ENCODE results near the gene G0S2.

G0S2 gene, protein sequence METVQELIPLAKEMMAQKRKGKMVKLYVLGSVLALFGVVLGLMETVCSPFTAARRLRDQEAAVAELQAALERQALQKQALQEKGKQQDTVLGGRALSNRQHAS

DNA sequence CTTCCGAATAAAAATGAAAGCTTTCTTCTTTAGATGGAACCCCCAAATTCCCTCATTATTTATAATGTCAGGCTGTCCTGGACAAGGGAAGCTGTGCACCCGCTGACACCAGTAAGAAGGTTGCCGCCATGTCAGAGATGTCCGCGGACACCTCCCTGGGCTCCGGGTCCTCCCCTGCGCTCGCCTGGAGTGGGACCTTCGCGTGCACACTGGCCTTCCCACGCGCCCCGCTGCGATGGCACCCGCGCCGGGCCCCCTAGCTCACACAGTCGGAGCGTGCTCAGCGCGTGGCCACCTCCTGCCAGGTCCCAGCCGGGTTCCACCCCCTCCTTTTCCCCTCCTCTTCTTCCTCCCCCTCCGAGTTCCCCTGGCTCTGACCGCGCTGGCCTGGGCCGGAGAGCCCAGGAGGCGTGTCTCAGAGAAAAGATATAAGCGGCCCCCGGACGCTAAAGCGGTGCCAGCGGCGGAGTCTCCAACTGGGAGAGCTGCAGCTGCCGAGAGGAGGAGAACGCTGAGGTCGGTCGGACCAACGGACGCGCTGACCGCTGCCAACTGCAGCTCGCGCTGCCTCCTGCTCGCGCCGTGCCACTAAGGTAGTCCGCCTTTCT is at the start of gene G0S2:
G0S2 (plus strand) TSS at position 456 of the 608 bp plus-strand sequence. CDS start 273 bp downstream, outside the sequence.
- Histone ChIP-seq H3K4me2 (ENCODE audit: low read length) (no peak within 1 kb of the TSS), H3K27me3 (ENCODE audit: control insufficient read depth, low read length) (peaks cover 6% of the 10 kb centered on the region; the same call in 1 of the 2 replicates), H3K36me3 (ENCODE audit: control insufficient read depth, low read length) (no peaks in the 10 kb centered on the region), H3K27ac (ENCODE audit: low read depth, low read length) (no peak within 1 kb of the TSS), H4K20me1 (ENCODE audit: control insufficient read depth, insufficient read depth, low read depth, low read length) (no peaks in the 10 kb centered on the region), H3K9me2 (replicated peaks; ENCODE audit: control insufficient read depth, low read length) (no peaks in the 10 kb centered on the region), H3K4me3 (ENCODE audit: low read length) (no peak within 1 kb of the TSS), H3K79me2 (ENCODE audit: control insufficient read depth, low read length) (no peaks in the 10 kb centered on the region), H3F3A (ENCODE audit: control insufficient read depth, insufficient read depth) (no peaks in the 10 kb centered on the region), H3K4me1 (ENCODE audit: control insufficient read depth, low read length) (no peaks in the 10 kb centered on the region), H3K9me3 (ENCODE audit: control insufficient read depth, insufficient read depth, low read length) (no peaks in the 10 kb centered on the region)
- TF ChIP-seq, protein P1, sequence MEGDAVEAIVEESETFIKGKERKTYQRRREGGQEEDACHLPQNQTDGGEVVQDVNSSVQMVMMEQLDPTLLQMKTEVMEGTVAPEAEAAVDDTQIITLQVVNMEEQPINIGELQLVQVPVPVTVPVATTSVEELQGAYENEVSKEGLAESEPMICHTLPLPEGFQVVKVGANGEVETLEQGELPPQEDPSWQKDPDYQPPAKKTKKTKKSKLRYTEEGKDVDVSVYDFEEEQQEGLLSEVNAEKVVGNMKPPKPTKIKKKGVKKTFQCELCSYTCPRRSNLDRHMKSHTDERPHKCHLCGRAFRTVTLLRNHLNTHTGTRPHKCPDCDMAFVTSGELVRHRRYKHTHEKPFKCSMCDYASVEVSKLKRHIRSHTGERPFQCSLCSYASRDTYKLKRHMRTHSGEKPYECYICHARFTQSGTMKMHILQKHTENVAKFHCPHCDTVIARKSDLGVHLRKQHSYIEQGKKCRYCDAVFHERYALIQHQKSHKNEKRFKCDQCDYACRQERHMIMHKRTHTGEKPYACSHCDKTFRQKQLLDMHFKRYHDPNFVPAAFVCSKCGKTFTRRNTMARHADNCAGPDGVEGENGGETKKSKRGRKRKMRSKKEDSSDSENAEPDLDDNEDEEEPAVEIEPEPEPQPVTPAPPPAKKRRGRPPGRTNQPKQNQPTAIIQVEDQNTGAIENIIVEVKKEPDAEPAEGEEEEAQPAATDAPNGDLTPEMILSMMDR (IDR thresholded peaks at IDR 0.05; ENCODE audit: low read depth, low read length, poor library complexity, severe bottlenecking) = no peak
- no peak for TF ChIP-seq EZH2phosphoT487 (IDR thresholded peaks at IDR 0.05; ENCODE audit: borderline replicate concordance, low read length)

DNA sequence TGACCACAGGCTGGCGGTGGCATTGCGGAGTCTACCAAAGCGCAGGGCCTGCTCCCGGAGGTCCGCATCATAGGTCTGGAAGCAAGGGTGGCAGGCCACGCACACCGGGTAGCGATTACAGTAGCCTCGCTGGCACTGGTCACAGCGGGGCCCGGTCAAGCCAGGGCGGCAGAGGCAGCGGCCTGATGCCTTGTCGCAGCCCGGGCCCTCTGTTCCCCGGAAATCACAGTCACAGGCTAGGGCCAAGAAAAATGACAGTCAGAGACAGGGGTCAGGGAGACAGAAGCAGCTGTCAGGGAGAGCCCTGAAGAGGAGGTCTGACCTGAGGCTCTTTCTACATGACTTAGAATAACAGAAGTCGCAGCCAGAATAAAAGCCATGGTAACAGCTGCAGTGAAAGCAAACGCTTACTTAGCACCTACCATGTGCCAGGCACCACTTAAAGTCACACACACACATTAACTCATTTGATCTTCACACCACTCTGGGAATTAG is 49.4 kb upstream of the G0S2 start:
- H3K9me2 ChIP-seq (replicated peaks; ENCODE audit: control insufficient read depth, low read length) = no peaks in the 10 kb centered on the region
- H3K4me1 ChIP-seq (ENCODE audit: control insufficient read depth, low read length) = no peaks in the 10 kb centered on the region
- no peaks in the 10 kb centered on the region for H3F3A ChIP-seq (ENCODE audit: control insufficient read depth, insufficient read depth)
- TF ChIP-seq, protein P1 (IDR thresholded peaks at IDR 0.05; ENCODE audit: low read depth, low read length, poor library complexity, severe bottlenecking) = no peak
- TF ChIP-seq EZH2phosphoT487 (IDR thresholded peaks at IDR 0.05; ENCODE audit: borderline replicate concordance, low read length) = no peak
- no peak overlapping the region for H3K4me2 ChIP-seq (ENCODE audit: low read length)
- no peaks in the 10 kb centered on the region for H3K79me2 ChIP-seq (ENCODE audit: control insufficient read depth, low read length)
- no peak overlapping the region for H3K27ac ChIP-seq (ENCODE audit: low read depth, low read length)
- no peaks in the 10 kb centered on the region for H3K27me3 ChIP-seq (ENCODE audit: control insufficient read depth, low read length)
- H3K4me3 ChIP-seq (ENCODE audit: low read length) = no peak overlapping the region
- H3K9me3 ChIP-seq (ENCODE audit: control insufficient read depth, insufficient read depth, low read length) = no peaks in the 10 kb centered on the region
- no peaks in the 10 kb centered on the region for H3K36me3 ChIP-seq (ENCODE audit: control insufficient read depth, low read length)
- no peaks in the 10 kb centered on the region for H4K20me1 ChIP-seq (ENCODE audit: control insufficient read depth, insufficient read depth, low read depth, low read length)

DNA sequence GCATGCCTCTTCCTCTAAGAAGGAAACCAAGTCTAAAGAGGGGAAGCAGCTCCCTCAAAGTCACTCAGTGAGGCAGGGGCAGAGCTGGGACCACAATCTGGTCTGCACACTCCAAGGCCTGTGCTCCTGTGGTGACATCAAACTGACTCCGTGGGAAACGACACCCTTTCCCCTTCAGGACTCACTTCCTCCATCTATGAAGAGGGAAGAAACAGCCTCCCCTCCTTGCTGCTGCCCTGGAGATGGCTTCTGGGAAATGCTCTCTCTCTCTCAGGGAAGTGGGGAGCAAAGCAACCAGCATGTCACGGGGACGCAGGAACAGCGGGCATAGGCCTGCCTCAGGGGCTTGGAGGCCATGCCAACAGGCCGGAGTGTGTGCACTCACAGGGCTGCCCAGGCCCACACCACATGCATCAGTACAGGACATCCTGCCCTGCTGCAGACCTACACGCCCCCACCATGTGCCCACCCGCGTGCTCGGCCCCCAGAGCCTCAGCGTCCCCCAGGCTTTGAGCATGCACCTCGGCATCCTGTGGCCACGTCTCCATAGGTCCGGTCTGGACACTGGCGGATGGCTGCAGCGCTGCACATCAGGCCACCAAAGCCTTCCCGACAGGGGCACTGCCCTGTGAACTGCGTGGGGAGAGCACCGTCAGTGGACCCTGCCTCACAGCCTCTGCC is 48.7 kb upstream of the G0S2 start:
- no peak overlapping the region for H3K4me3 ChIP-seq (ENCODE audit: low read length)
- no peak for TF ChIP-seq EZH2phosphoT487 (IDR thresholded peaks at IDR 0.05; ENCODE audit: borderline replicate concordance, low read length)
- H3K36me3 ChIP-seq (ENCODE audit: control insufficient read depth, low read length) = no peaks in the 10 kb centered on the region
- no peak overlapping the region for H3K27ac ChIP-seq (ENCODE audit: low read depth, low read length)
- no peaks in the 10 kb centered on the region for H3K4me1 ChIP-seq (ENCODE audit: control insufficient read depth, low read length)
- H3K27me3 ChIP-seq (ENCODE audit: control insufficient read depth, low read length) = no peaks in the 10 kb centered on the region
- no peaks in the 10 kb centered on the region for H3K9me2 ChIP-seq (replicated peaks; ENCODE audit: control insufficient read depth, low read length)
- H3K4me2 ChIP-seq (ENCODE audit: low read length) = no peak overlapping the region
- no peaks in the 10 kb centered on the region for H4K20me1 ChIP-seq (ENCODE audit: control insufficient read depth, insufficient read depth, low read depth, low read length)
- H3K79me2 ChIP-seq (ENCODE audit: control insufficient read depth, low read length) = no peaks in the 10 kb centered on the region
- no peaks in the 10 kb centered on the region for H3F3A ChIP-seq (ENCODE audit: control insufficient read depth, insufficient read depth)
- no peaks in the 10 kb centered on the region for H3K9me3 ChIP-seq (ENCODE audit: control insufficient read depth, insufficient read depth, low read length)
